Epidermal melanocyte (primary cell): ENCODE data around the gene WDR37.
"Not testable (repeated sequence)": the region's sequence is repeated elsewhere in the genome, so short reads cannot be mapped to it uniquely, and the experiment has no call there.

Experiments
- DNase-seq: peaks from one replicate; pipeline ENCODE4 v3.0.0; 2011; ENCODE audit warnings: low spot score; ENCODE audit not compliant: insufficient read length

Gene WDR37

DNA sequence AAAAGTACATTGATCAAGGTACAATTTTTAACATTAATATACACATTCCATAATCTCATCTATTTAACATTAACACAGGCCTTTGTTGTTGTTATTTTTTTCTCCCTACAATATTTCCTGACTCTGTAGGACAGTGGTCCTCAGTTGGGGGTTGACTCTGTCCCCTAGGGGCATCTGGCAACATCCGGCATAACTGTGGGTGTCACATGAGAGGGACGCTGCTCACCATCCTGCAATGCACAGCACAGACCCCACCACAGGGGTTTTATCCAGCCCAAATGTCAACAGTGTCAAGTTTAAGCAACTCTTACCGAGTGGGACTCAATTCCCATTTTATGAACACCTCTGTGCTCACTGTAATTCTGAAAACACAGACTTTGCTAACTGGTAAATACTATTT, 16.1 kb upstream of the WDR37 start:
- no peak for DNase-seq

DNA sequence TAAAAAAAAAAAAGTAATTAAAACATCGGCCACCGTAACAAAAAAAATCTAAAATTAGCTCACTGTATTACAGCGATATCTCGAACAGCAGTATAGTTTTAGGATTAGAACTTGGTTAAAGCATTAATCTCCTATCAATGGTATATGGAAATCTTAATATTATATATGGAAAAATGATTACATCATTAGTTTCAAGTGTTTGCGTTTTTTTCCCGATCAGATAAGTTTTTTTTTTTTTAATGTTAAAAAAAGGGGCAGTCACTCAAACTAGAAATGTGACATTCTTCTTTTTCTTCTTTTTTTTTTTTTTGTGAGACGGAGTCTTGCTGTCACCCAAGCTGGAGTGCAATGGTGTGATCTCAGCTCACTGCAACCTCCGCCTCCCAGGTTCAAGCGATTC, 14.7 kb upstream of the WDR37 start:
- no peak for DNase-seq

DNA sequence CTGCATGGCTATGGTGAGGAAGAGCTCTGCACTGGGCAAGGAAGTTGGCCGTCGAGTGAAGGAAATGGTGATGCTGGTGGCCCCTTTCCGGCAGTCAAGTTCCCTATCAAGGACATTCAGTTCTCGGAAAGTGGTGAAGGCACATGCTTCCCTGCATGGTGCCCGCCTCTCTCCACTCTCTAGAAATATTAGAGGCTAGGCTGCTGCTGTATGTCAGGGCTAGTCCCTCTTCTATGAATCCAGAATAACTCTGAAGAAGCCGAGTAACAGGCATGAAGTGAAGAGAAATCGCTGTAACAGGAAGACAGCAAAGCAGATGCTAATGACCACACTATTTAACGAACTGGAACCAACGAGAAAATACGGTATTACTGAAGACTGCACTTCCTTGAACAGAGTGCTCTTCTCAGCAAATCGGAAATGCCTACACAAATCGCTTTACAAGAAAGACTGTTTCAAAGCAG, 12.6 kb upstream of the WDR37 start:
- DNase-seq = no peak

DNA sequence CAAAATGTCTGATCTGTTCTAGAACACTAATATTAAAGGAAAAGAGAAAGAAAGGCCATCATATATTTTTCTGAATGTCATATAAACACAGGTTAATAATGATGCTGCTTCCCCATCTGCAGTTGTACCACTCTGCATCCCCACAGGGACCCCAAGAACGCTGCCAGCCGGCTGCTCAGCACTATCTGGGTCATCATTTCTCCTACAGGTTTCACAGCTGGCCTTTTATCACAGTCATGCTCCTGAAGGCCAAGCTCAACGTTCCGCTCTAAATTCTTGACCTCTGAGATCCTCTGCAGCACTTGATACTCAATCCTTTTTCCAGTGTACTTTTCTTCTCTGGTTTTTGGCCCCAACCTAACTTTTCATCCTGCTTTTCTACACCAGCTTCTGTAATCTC, 12.0 kb upstream of the WDR37 start:
- no peak for DNase-seq

DNA sequence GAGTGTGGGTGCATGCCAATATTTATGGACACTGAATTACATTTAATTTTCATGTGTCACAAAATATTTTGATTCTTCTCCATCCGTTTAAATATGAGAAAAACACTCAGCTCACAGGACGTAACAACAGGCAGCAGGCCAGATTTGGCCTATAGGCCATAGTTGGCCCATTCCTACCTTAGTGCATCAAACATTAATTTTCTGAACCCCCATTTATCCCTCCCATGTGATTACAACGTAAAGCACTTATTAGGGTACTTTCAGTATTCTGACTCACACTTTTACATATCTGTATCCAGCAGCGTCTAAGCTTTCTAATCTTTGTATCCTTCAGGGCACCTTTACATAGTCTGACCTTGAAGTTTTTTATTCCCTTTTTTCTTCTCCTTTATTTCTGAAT, 11.2 kb upstream of the WDR37 start:
- DNase-seq = no peak

DNA sequence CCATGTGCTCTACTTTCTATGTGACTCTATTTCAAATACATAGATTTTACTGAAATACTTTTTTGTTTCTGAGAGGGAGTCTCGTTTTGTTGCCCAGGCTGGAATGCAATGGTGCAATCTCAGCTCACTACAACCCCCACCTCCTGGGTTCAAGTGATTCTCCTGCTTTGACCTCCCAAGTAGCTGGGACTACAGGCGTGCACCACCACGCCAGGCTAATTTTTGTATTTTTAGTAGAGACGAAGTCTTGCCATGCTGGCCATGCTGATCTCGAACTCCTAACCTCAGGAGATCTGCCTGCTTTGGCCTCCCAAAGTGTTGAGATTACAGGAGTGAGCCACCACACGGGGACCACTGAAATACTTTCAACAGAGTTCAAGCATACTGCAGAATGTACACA, 10.8 kb upstream of the WDR37 start:
- DNase-seq = no peak

DNA sequence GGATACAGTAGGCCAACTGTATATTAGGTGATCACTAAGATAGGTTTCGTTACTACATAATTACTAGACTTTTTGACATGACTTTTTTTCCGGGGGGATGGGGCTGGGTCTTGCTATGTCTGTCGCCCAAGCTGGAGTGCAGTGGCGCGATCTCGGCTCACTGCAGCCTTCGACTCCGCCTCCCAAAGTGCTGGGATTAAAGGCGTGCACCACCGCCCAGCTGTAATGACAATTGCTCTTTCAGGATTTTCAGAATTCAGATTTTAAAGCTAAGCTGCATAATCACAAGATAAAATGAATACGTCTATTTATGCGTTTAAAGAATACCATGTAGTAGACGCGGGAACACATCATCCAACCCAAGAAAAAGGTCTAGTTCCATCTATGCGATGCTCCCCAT, 8.2 kb upstream of the WDR37 start:
- no peak for DNase-seq

DNA sequence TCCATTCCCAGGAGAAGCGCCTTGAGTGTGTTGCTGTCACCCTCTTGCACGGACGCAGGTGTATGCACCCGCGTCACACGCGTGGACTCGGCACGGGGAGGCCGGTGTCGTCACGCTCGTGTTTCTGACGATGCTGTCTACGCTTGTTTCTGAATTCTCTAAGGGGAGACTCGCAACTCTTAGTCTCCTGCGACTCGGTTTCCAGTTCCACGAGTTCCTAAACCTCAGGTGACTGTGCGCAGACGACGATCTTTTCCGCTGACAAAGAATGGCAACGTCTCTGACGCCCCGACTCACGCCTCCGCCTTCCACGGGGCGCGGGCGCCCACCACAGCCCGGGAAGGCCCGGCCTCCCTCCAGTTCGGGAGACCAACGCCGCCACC, 7.8 kb upstream of the WDR37 start:
- no peak for DNase-seq

DNA sequence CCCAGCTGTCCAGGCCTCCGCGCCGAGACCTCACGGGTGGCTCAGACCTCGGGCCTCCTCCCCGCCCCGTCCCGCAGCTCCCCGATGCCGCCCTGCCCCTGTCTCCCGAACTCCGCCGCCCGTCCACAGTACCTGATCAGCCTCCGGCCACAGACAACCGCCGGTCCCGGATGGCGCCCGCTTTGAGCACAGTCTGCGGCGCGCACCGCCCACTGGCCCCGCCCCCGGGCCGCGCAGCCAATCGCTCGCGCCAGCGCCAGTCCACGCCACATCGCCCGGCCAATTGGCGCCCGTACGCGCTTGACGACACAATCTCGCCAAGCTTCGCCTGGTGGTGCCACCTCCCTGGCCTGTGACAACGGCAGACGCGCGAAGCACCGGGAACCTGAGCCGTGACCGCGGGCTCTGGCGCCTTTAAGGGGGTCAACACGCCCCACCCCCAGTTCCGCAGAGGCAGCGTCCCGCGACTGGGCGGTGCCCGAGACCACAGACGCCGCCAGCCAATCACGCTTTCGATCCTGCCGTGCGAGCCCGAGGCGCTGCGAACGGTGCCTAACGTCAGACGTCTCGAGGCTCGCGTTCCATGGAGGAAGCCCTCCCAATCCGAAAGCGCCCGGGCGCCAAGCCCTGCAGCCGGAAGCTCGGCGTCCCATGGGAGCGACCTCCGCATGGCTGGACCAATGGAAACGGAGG, 7.3 kb upstream of the WDR37 start, which contains the start of gene IDI1:
IDI1 (minus strand) TSS at position 388 of the 693 bp plus-strand sequence; CDS start at position 272, 116 bp downstream.
- DNase-seq = peak; percentile 93

DNA sequence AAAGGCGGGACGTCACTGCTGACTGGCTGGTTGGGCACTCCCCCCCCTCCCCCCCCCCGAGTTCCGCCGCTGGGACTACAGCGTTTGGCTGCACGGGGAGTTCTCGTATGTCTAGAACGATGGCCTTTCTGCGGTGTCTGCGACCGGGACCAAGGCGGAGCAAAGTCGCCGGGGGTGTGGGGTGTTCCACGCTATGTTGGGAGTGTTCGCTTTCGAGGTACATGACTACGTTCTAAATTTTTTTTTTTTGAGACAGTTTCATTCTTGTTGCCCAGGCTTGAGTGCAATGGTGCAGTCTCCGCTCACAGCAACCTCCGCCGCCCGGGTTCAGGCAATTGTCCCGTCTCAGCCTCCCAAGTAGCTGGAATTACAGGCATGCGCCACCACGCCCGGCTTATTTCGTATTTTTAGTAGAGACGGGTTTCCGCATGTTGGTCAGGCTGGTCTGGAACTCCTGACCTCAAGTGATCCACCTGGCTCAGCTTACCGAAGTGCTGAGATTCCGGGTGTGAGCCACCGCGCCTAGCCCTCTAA, 6.7 kb upstream of the WDR37 start:
- DNase-seq = no peak

DNA sequence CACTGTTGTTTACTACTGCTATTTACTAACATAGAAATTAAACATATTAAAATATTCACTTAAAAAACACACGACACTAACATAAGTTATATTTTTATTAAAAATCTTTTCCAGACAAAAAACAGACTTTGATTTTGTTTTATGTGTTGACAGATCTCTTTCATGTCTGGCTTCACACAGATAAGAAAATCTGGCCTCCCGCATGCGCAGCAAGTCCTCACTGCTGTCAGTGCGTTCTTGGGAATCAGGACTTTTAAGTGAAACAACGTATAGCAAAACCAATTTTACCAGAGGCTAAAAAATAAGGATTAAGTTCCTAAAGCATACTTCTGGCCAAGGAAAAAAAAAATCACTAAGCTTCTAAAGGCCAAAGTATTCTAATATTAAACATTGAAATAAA, 6.0 kb upstream of the WDR37 start:
- DNase-seq = no peak

DNA sequence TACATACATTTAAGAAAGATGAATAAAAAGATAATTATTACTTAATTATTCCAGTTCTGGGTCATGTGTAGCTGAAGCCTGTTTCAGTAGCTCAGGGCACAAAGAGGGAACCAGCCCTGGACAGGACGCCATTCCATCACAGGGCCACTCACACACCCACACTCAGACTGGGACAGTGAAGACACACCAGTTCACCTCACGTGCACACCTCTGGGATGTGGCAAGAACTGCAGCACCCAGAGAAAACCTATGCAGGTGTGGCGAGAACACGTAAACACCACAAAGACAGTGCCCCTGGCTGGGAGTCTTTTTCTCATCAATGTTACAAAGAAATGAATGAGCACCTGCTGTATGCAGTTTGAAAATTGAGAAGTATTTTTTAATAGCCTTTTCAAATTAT, 5.6 kb upstream of the WDR37 start:
- no peak for DNase-seq

DNA sequence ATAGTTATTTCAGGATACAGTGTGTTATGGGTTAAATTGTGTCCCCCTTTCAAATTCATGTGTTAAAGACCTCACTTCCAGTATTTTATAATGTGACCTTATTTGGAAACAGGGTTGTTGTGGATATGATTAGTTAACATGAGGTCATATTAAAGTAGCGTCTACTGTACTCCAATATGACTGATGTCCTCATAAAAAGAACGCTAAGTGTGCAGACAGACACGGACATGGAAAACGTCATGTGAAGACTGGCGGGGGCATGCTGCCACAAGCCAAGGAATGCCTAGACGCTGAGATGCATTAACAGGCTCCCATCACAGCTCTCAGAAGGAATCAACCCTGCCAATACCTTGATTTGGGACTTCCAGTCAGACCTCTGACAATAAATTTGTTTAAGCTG, 1.5 kb upstream of the WDR37 start:
- no peak for DNase-seq

DNA sequence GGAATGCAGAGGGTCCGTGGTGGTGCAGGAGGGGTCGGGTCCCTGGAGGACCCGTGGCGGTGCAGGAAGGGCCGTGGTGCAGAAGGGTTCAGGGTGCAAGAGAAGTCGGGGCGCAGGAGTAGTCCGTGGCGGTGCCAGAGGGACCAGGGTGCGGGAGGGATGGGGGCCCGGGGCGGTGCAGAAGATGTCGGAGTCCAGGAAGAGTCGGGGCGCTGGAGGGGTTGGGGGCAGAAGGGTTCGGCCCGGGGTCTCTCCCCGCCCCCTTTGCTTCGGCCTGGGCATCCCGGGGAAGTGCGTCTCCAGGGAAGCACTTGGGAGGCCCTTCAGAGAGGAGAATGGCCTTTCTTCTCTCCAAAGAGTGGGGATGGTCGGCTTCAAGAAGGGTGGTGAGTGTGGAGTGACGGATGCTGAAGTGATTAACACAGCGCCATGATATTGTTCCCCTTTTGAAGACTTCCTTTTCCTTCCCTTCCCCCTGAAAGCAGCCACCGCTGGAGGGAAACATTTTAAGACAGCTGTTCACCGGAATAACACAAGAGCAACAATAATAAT, 997 bp downstream of the WDR37 start:
- DNase-seq = no peak

DNA sequence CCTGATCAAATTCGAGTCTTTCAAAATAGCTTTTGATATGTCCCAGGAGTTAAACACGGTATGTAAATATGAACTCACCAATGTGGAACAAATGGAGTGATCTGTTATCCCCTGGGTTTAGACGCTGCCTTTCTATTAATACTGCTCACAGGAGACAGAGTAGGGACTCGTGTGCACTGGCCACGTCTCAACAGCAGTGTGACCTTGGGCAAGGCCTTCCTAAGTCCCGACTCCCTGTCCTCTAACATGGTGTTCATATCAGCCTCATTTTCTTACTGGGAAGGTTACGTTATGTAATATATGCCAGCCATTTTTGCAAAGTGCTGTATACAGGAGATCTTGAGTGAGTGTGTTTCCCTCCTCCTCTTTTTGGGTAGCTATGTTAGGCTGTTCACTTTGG, 1.8 kb downstream of the WDR37 start:
- DNase-seq = no peak

DNA sequence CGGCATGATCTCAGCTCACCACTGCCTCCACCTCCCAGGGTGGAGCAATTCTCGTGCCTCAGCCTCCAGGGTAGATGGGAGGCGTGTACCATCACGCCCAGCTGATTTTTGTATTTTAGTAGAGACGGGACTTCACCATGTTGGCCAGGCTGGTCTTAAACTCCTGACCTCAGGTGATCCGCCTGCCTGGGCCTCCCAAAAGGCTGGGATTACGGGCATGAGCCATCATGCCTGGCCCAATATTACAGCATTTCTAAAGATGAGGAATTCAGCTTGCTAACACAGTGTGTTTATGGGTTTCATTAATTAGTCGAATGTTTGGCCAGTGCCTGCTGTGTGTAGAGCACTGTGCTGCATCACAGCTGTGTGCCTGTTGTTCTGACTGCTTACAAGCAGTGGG, 3.7 kb downstream of the WDR37 start:
- no peak for DNase-seq

DNA sequence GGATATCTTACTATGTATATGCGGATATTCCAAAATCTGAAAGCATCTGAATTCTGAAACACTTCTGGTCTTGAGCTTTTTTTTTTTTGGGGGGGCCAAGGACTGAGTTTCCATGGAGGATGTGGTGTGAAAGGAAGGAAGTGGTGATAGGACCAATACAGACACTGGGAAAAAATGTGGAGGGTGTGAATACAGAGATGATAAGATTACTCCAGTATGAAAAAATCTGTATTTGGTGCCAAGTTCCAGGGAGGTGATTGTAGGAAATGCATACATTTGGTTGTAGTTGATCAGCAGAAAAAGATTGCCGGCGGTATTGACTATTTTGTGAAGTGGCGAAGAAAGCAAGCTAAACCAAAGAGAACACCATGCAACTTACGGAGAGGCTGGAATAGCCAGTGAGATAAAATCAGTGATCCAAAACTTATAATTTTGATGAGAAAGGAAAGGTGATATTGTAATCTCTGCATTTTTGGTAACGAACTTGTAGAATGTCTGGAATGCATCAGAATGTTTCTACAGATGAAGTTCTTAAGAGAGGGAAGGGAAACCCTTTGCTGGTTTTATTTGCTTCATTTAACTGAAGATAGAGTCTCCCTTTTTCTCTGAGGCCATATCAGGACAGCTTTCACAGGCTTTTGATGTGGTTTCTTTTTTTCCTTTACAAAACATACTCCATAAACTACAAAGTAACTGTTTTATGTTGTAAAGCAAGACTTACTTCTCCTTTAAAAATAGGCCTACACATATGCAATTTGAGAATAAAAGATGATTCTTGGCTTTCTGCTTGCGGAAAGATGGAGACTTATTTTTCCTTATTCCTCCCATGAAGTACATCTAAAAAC, 6.0 kb downstream of the WDR37 start:
- DNase-seq = no peak

DNA sequence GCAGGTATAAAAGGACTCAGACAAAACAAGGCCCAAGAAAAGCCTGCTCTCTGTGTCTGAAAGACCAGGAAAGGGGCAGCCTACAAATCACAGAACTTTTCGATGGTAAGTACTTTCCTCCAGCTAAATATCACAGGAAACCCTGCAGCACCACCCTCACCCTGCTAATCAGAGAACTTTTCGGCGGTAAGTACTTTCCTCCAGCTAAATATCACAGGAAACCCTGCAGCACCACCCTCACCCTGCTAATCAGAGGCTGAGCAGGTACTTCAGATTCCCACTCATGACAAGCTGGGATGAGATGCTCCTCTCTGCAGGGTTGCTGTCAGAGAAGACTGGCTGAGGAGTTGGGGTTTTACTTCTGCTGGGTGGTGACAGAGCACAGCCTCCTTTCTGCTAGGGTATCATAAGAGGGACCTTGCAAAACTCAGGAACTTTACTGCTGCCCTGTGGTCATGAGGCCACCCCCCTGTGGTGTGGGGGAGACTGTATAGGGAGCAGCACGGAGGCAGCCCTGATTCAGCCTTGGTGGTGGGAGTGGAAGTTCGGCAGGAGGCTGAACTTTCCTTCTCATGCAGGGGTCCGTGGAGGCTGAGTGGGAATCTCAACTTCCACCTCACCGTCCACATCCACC, 7.2 kb downstream of the WDR37 start:
- DNase-seq = no peak

DNA sequence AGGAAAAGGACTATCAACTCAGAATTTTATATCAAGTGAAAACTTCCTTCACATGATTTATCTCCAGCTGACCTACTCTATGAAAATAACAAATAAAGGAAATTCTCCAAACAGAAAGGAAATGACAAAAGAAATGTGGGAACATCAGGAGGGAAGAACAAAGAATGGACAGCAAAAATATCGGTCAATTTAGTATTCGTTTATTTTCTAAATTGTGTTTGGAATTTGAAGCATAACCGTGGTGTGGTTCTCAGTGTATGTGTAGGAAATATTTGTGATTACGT, 8.7 kb downstream of the WDR37 start:
- DNase-seq = no peak

DNA sequence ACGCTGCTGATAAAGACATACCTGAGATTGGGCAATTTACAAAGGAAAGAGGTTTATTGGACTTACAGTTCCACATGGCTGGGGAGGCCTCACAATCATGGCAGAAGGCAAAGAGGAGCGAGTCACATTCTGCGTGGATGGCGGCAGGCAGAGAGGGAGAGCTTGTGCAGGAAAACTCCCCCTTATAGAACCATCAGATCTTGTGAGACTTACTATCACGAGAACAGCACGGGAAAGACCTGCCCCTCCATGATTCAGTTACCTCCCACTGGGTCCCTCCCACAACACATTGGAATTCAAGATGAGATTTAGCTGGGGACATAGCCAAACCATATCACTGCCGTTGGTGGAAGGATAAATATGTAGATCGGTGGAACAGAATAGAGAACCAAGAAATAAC, 10.5 kb downstream of the WDR37 start:
- DNase-seq = not testable (repeated sequence)

DNA sequence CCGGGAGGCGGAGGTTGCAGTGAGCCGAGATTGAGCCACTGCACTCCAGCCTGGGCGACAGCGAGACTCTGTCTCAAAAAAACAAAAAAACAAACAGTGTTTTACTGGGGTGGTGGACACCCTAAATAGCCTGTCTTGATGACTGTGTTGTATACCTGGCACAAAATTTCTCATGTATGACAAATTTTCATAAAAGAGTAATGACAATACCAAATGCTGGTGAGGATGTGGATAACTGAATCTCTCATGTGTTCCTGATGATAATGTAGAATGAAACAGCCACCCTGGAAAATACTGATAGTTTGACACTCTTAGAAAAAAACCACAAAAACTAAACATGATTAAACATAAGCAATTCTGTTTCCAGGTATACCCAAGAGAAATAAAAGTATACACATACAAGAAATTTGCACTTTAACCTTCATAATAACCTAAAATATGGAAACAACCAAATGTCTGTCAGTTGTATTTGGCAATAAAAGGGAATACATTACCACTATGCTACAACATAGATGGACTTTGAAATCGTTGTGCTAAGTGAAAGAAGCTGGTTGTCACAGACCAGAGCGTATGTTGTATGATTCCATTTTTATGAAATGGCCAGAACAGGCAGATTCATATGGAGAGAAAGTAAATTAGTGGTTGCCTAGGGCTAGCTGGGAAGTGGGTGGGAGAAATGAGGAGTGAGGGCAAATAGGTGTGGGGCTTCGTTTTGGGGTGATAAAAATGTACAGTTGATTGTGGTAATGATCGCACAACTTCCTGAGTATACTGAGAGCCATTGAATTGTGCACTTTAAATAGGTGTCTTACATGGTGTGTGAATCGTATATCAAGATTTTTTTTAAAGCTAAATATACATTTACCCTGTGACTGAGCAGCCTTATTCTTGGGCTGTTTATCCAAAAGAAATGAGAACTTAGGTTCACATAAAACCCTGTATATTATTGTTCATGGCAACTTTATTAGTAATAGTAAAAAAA, 12.5 kb downstream of the WDR37 start:
- DNase-seq = no peak
